SJCRH30 (cell line): Measurements from ENCODE around the gene CLIC5. TPM values are rescaled to one million over a fixed set of nuclear protein-coding genes. Genes with fewer than 3 reads are reported as not detected.
A peak's percentile ranks its signal among the peaks of the same experiment; 100 is the strongest.
"Not testable (repeated sequence)": the region's sequence is repeated elsewhere in the genome, so short reads cannot be mapped to it uniquely, and the experiment has no call there.

ENCODE experiments used
- DNase-seq, 2 experiments: peaks; one replicate each; pipeline ENCODE4 v3.0.0-alpha.2; 2015 to 2020
- H3K27ac ChIP-seq: fragments of 250-450 bp; sonication (Bioruptor Pico); 2 replicates; pipeline ENCODE4 v1.5.1; 2020; ENCODE audit warnings: mild to moderate bottlenecking, moderate library complexity
- H3K27me3 ChIP-seq: fragments of 250-450 bp; sonication (Bioruptor Pico); 2 replicates; pipeline ENCODE4 v1.5.1; 2020; ENCODE audit warnings: mild to moderate bottlenecking, moderate library complexity
- H3K36me3 ChIP-seq: fragments of 250-450 bp; sonication (Bioruptor Pico); 2 replicates; pipeline ENCODE4 v1.5.1; 2020; ENCODE audit warnings: mild to moderate bottlenecking, moderate library complexity
- H3K4me1 ChIP-seq: fragments of 250-450 bp; sonication (Bioruptor Pico); 2 replicates; pipeline ENCODE4 v1.5.1; 2020; ENCODE audit warnings: mild to moderate bottlenecking, moderate library complexity
- H3K4me3 ChIP-seq: fragments of 250-450 bp; sonication (Bioruptor Pico); 2 replicates; pipeline ENCODE4 v1.5.1; 2020; ENCODE audit warnings: mild to moderate bottlenecking, moderate library complexity
- H3K9me3 ChIP-seq: fragments of 250-450 bp; sonication (Bioruptor Pico); replicated peaks from 2 replicates; pipeline ENCODE4 v1.5.1; 2020; ENCODE audit warnings: mild to moderate bottlenecking, moderate library complexity
- total RNA-seq: library from RNA; depleted of rRNA; stranded (reverse); fragments of >200 nt; shearing (Covaris generic); gene quantifications from 2 replicates; pipeline ENCODE4 v1.2.3, GENCODE V29; 2014

The CLIC5 gene
- total RNA-seq, 1 experiment from 2014 or later = 0.06 TPM

DNA sequence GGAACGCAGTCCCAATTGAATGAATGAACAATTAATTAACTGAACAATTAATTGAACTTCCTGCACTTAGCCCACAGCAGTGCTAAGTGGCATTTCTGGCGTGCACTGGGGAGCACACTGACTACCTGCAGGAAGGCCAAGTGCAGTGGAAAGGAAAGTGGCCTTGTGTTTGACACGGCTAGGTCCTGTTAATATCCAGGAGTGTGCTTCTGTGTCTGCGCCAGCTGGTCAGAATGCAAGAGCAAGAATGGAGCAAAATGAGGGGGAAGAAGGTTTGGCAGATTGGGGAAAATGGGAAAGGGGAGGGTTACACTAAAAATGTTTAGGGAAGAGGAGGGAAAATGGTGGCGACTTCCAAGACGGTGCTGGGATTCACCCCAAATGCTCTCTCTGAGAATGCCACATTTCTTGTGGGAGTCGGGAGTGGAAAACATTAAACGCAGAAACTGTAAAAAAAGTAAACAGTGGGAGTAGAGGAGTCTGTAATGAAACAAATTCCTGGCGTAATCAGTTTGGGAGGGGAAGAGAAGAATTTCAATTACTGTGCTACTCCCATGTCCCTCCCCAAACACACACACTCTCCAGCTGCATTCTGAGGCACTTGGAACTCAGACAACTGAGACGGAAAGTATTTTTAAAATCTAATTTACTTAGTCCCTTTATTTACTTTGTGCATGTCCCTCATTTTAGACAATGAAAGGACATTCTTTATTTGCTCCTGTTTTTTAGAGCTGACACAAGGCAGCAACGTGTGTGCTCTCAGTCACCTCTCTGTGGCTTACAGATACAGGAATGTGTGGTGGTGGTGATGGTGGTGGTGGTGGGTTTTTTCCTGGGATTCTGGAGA, 64.1 kb downstream of the CLIC5 start:
- Histone ChIP-seq H3K9me3 (no peaks in the 10 kb centered on the region), H3K4me3 (no peak overlapping the region), H3K27me3 (no peaks in the 10 kb centered on the region), H3K4me1 (no peaks in the 10 kb centered on the region), H3K36me3 (no peaks in the 10 kb centered on the region), H3K27ac (no peak overlapping the region)
- no peak for DNase-seq

DNA sequence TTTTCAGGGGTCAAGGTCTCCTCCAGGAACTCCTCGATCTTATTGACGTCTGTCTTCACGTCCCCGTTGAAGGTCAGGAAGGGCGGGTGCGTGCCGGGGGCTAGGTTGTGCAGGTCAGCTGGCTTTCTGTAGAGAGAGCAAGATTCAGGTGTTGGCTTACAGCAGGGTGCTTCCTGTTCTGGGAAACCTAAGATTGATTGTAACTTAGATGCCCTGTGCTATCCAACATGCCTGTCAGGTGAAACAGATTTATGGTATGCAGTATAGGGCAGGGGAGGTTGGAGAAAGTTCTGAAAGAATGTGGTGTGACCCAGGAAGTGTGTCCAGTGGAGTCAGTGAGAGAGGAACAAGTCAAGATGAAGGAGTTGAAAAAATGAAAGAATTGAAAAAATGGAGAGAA, 66.4 kb downstream of the CLIC5 start:
- H3K9me3 ChIP-seq = no peaks in the 10 kb centered on the region
- H3K27me3 ChIP-seq = no peaks in the 10 kb centered on the region
- H3K4me1 ChIP-seq = no peaks in the 10 kb centered on the region
- no peak overlapping the region for H3K4me3 ChIP-seq
- no peak for DNase-seq
- no peak overlapping the region for H3K27ac ChIP-seq
- H3K36me3 ChIP-seq = no peaks in the 10 kb centered on the region

- no peaks in the 10 kb centered on the region for H3K27me3 ChIP-seq
- no peaks in the 10 kb centered on the region for H3K4me1 ChIP-seq
- H3K4me3 ChIP-seq = no peak overlapping the region
Measured at GRCh38 chr6:45947807-45948206, 67.9 kb downstream of the CLIC5 start.

DNA sequence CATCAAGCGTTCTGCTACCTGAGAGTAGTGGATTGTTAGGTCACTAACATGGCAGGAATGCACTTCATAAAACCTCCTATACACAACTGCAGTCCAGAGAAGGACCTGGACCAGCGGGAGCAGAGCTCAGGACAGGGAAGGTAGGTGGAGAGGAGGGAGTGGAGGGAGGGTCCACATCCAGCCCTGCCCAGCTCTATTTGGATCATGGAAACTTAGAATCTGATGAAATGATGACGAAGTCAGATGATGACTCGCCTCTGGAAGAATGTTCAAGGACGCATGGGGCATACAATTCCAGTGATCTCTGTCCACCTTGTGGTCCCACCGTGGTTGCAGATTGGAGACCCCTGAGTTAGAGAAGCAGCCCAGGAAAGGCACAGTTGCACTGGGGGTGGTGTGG, 68.8 kb downstream of the CLIC5 start:
- Histone ChIP-seq H3K36me3 (no peaks in the 10 kb centered on the region), H3K27me3 (no peaks in the 10 kb centered on the region), H3K4me1 (no peaks in the 10 kb centered on the region), H3K27ac (no peak overlapping the region), H3K4me3 (no peak overlapping the region), H3K9me3 (no peaks in the 10 kb centered on the region)
- no peak for DNase-seq

More at GRCh38 chr6:45947807-45948206, 67.9 kb downstream of the CLIC5 start:
- no peaks in the 10 kb centered on the region for H3K36me3 ChIP-seq
- H3K9me3 ChIP-seq = no peaks in the 10 kb centered on the region
- H3K27ac ChIP-seq = no peak overlapping the region
- no peak for DNase-seq

DNA sequence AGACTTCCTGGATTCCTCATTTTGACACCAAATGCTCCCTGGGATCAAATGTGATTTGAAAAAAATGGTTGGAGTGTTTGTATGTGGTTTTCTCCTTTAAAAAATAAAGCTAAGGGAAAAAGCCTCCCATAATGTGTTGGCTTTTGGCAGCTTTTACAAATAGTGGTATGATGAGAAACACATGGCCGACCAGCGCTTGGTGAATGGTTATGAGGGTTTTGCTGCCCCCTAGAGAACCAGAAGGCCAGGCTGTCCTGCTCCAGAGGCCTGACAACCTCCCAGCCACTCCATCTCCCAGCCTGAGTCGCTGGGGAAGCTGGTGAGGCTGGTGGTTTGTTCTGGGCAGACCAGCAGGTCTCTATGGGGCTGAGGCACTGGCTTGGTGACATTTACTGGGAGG, 69.3 kb downstream of the CLIC5 start:
- DNase-seq = peak; percentile 24 to 61
- Histone ChIP-seq H3K27ac (no peak overlapping the region), H3K4me3 (no peak overlapping the region)

DNA sequence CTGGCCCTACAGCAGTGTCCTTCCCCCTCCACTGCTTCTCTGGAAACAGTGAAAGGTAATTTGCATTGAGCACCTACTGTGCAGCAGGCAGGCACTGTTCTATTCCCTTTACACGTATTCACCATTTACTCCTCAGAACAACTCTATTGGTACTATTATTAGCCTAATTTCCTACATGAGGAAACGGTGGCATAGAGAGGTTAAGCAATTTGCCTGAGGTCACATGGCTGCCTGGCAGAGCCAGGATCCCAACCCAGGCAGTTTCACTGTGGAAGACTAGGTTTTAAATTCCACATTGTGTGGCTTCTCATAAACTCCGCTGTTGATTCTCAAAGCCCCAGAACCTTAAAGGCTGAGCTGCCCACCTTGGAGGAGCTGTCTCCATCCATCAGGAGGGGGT, 72.7 kb downstream of the CLIC5 start:
- Histone ChIP-seq H3K27me3 (no peaks in the 10 kb centered on the region), H3K36me3 (no peaks in the 10 kb centered on the region), H3K9me3 (no peaks in the 10 kb centered on the region), H3K4me1 (no peaks in the 10 kb centered on the region), H3K4me3 (no peak overlapping the region), H3K27ac (no peak overlapping the region)
- no peak for DNase-seq

More for the DNA sequence above, 69.3 kb downstream of the CLIC5 start:
- Histone ChIP-seq H3K9me3 (no peaks in the 10 kb centered on the region), H3K36me3 (no peaks in the 10 kb centered on the region), H3K4me1 (no peaks in the 10 kb centered on the region), H3K27me3 (no peaks in the 10 kb centered on the region)

DNA sequence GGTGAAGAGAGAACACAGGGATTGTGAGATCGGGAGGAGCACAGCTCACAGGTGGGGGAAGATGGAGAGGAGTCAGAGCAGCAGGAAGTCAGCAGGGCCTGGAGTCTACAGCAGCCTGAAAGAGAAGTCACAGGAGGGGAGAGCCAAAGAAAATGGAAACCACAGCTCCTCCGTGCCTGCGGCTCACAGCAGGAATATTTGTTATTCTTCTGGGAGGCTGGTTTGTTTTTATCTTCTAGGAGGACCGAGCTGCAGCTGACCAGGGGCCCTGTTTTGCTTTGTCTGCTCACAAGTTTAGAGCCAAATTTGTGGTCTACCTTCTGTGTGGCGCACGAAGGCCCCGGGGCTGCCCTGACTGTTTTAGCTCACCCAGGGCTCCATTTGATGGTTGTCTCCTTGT, 81.8 kb downstream of the CLIC5 start:
- Histone ChIP-seq H3K27me3 (no peaks in the 10 kb centered on the region), H3K4me1 (0 out of 2 replicates have a peak, but pooled peaks cover 13% of the 10 kb centered on the region), H3K36me3 (no peaks in the 10 kb centered on the region), H3K9me3 (no peaks in the 10 kb centered on the region), H3K4me3 (no peak overlapping the region), H3K27ac (no peak overlapping the region)
- DNase-seq = peak; percentile 34 to 52

- Histone ChIP-seq H3K4me1 (0 out of 2 replicates have a peak, but pooled peaks cover 13% of the 10 kb centered on the region), H3K36me3 (no peaks in the 10 kb centered on the region), H3K4me3 (no peak overlapping the region), H3K27ac (no peak overlapping the region), H3K27me3 (no peaks in the 10 kb centered on the region), H3K9me3 (no peaks in the 10 kb centered on the region)
- DNase-seq = no peak
Measured at GRCh38 chr6:45931232-45931631, 84.4 kb downstream of the CLIC5 start.

DNA sequence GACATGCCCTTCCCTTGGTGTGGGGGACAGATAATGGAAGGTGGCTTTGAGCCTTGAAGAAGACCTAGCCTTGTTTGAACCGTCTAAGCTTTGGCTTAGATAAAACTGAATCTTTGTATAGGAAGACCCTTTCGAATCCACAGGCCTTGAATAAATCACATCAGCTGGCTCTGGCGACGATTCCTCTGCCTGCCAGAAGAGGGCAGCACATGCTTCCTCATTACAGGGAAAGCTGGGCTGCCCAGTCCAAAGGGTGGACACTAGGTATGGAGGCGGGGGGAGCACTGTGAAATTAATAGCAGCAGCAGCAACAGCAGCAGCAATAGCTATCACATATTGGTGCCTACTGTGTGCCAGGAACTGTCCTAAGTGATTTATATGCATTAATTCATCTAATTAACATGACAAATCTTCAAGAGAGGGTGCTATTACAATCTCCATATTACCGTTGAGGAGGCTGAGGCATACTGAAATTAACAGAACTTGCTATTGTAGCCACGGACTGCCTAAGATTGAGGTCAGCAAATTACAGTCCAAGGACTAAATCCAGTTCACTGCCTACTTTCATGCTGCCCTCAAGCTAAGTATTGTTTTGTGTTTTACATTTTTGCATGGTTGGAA, 85.1 kb downstream of the CLIC5 start:
- Histone ChIP-seq H3K27me3 (no peaks in the 10 kb centered on the region), H3K9me3 (no peaks in the 10 kb centered on the region), H3K4me1 (0 out of 2 replicates have a peak, but pooled peaks cover 13% of the 10 kb centered on the region), H3K36me3 (no peaks in the 10 kb centered on the region), H3K27ac (peak overlapping the region; percentile 29; the same call in 1 of the 2 replicates), H3K4me3 (no peak overlapping the region)
- DNase-seq = peak; percentile 68 to 84

DNA sequence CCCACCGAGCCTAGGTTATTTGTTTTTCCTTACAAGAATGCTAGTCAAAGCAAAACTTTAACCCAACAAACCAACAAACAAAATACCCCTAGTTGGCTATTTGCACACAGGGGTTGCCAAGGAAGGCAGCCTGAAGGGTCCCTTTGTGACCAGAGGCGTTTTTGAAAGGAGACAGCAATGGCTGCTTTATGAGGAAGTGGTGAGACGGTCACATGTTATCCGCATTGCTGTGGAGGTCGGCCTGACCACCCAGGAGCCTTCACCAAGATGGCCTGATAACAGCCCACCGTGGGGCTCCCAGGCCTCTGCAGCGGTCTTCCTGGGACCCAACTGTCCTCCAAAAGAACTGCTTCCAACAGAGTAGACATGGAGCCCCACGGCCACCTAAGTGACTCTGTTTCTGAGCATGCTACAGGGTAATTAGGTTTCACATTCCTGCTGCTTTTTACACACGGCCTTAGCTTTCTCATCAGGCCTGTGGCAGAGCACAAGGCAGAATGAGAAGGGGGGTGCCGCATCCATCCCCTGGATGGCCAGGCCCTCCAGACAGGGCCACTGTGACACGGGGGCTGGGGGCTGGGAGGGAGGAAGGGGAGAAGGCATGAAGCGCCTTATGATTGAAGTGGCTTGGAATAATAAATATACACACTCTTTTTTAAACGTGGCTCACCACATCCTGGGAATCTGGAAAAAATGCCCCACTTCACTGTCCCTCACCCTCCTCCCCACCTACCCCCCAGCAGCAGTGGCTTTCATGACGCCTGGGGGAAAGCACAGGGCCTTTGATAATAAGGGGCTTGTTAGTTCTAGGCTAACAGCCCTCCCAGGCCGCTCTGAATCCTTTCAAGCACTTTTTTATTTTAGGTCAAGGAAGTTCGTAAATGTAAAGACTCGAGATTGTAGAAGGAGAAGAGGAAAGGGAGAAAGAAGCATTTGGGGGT, 86.0 kb downstream of the CLIC5 start:
- no peaks in the 10 kb centered on the region for H3K27me3 ChIP-seq
- peak; percentile 15 to 16 for DNase-seq
- no peaks in the 10 kb centered on the region for H3K36me3 ChIP-seq
- peaks cover 16% of the 10 kb centered on the region for H3K4me1 ChIP-seq
- H3K4me3 ChIP-seq = no peak overlapping the region
- H3K27ac ChIP-seq = peak overlapping the region; percentile 29; the same call in 1 of the 2 replicates
- H3K9me3 ChIP-seq = no peaks in the 10 kb centered on the region

DNA sequence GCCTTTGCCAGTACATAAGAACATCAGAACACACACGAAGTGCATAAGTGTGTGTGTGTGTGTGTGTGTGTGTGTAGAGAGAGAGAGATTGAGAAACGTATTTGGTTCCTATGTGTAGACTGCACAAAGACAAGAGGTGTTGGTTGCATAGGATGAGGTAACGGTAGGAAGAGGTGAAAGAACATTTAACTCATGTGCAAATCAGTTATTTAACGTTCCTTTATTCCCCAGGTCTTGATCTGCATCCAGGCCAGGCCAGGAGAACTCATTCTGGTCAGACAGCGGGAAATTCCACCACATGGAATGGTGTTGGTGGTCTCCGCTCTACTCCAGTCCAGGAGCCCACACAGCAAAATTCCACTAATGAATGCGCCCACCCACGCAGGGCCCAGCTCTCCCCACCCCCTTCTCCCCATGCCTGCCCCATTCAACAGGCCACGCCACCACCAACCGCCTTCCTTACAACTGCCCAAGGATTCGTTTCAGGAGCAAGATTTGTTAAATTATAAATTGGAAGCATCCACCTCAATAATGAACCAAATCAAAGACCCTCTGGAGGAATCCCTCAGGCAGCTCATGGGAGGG, 86.8 kb downstream of the CLIC5 start:
- no peak overlapping the region; the same call in 1 of the 2 replicates for H3K27ac ChIP-seq
- no peaks in the 10 kb centered on the region for H3K27me3 ChIP-seq
- DNase-seq = no peak
- H3K4me3 ChIP-seq = no peak overlapping the region
- peaks cover 21% of the 10 kb centered on the region for H3K4me1 ChIP-seq
- no peaks in the 10 kb centered on the region for H3K9me3 ChIP-seq
- no peaks in the 10 kb centered on the region for H3K36me3 ChIP-seq

DNA sequence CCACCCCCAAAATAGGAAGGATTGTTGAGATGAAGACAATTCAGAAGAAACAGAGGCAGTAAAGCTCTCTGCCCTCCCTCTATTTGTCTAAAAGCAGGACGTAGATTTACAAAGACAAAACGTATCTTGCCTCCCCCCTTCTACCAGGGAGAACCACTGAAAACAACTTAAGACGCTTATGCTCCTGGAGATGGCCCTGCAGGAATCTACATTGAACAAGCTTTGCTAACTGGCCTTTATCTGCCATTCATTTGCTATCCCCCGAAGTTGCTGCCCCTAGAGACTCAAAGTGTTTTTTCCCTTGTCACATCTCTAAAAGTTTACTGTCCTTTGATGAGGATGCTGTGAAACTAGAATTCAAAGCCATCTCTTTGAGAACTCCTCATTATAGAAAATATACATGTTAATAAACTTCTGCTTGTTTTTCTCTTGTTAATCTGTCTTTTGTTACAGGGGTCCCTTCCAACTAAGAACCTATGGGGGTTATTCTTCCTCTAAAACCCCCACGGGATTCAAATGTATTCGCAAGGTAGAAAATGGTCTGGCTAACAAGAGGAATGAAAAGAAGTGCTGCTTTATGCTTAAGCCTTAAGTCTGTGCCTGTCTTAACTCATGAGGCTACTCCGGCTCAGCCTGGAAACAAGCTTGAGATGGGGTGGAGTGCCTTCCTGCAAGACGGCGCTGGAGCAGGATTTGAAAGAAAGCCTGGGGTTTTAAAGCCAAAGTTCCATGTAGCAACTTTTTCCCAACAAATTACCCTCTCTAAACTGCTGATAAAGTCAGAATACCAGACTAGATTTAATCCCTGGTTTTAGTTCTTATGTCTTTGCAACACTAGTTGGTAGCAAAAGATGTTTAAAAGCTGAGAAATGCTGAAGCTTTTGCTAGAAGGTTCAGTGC, 88.0 kb downstream of the CLIC5 start:
- no peaks in the 10 kb centered on the region for H3K27me3 ChIP-seq
- no peak for DNase-seq
- H3K36me3 ChIP-seq = no peaks in the 10 kb centered on the region
- peaks cover 30% of the 10 kb centered on the region for H3K4me1 ChIP-seq
- H3K9me3 ChIP-seq = no peaks in the 10 kb centered on the region
- no peak overlapping the region for H3K27ac ChIP-seq
- no peak overlapping the region for H3K4me3 ChIP-seq

DNA sequence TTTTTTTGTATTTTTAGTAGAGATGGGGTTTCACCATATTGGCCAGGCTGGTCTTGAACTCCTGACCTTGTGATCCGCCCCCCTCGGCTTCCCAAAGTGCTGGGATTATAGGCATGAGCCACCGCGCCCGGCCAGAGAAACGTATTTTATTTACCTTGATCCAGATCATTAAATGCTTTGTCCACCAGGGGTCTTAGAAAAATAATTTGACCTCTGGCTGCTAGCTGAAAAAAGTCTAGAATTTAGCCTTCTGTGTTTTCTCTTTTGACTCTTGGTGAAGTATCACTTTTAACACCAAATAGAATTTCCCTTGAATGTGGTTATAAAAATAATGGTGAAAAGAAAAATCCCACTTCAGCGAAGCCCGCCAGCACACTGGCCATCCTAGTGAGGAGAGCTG, 89.2 kb downstream of the CLIC5 start:
- H3K4me3 ChIP-seq, H3K27me3 ChIP-seq, H3K36me3 ChIP-seq, H3K27ac ChIP-seq, DNase-seq, H3K9me3 ChIP-seq: not testable (repeated sequence)
- peaks cover 41% of the 10 kb centered on the region for H3K4me1 ChIP-seq
